ENCODE data around the gene CD164. TPM values are rescaled to one million over a fixed set of nuclear protein-coding genes. Genes with fewer than 3 reads are reported as not detected.

The CD164 gene
- total RNA-seq, 1 donor from 2014 or later, result 306 TPM

Other genes with a start within 250 kb of the CD164 start
- gene PPIL6, start 58.2 kb upstream of the CD164 start, total RNA-seq, result 2.9 TPM
- 15.3 TPM for gene SMPD2, start 58.3 kb upstream of the CD164 start, total RNA-seq
- 54.4 TPM for gene MICAL1, start 73.3 kb upstream of the CD164 start, total RNA-seq
- gene ZBTB24, start 100.8 kb upstream of the CD164 start, total RNA-seq, result 13.3 TPM